Fibroblast of lung (primary cell): ENCODE measurements around the gene LGSN. TPM values are rescaled to one million over a fixed set of nuclear protein-coding genes. Genes with fewer than 3 reads are reported as not detected.

Experiments
- DNase-seq, 2 donors: peaks; one replicate each; pipeline versions ENCODE4 v3.0.0 to v3.0.0-alpha.2; 2010; ENCODE audit warnings: low read depth in 2 of 2
- H2AFZ ChIP-seq: 2 replicates; pipeline ENCODE4 v1.5.1; 2012; ENCODE audit warnings: low read length, control low read depth, inconsistent platforms
- H3K27ac ChIP-seq: 2 replicates; pipeline ENCODE4 v1.5.1; 2011; ENCODE audit warnings: low read length, control low read depth; ENCODE audit not compliant: insufficient read depth
- H3K27me3 ChIP-seq: 2 replicates; pipeline ENCODE4 v1.5.1; 2011; ENCODE audit warnings: mild to moderate bottlenecking, low read length; ENCODE audit not compliant: control insufficient read depth, insufficient read depth
- H3K36me3 ChIP-seq: 2 replicates; pipeline ENCODE4 v1.5.1; 2011; ENCODE audit warnings: low read length; ENCODE audit not compliant: control insufficient read depth, insufficient read depth
- H3K4me1 ChIP-seq: 2 replicates; pipeline ENCODE4 v1.5.1; 2011; ENCODE audit warnings: low read length; ENCODE audit not compliant: control insufficient read depth, insufficient read depth; ENCODE audit errors: extremely low read depth
- H3K4me2 ChIP-seq: 2 replicates; pipeline ENCODE4 v1.5.1; 2011; ENCODE audit warnings: low read length, control low read depth; ENCODE audit not compliant: insufficient read depth; ENCODE audit errors: extremely low read depth
- H3K4me3 ChIP-seq, 4 experiments: fragments of 200-600 bp in 1 of 4; sonication (generic) in 1 of 4; replicated peaks in 1 of 4; 2 replicates each; pipeline ENCODE4 v1.5.1; 2011 to 2016; ENCODE audit warnings: low read length in 4 of 4, low read depth in 3 of 4, mild to moderate bottlenecking in 3 of 4, control low read depth in 2 of 4, inconsistent platforms in 1 of 4, mixed read lengths in 1 of 4; ENCODE audit not compliant: insufficient read depth in 1 of 4; ENCODE audit errors: control extremely low read depth in 1 of 4
- H3K79me2 ChIP-seq: 2 replicates; pipeline ENCODE4 v1.5.1; 2012; ENCODE audit warnings: mild to moderate bottlenecking, low read length, inconsistent platforms; ENCODE audit not compliant: control insufficient read depth, insufficient read depth
- H3K9ac ChIP-seq: 2 replicates; pipeline ENCODE4 v1.5.1; 2011; ENCODE audit warnings: mild to moderate bottlenecking, low read length, control low read depth; ENCODE audit not compliant: insufficient read depth
- H3K9me3 ChIP-seq: 2 replicates; pipeline ENCODE4 v1.5.1; 2012; ENCODE audit warnings: low read depth, low read length; ENCODE audit not compliant: control insufficient read depth, insufficient read depth
- H4K20me1 ChIP-seq: 2 replicates; pipeline ENCODE4 v1.5.1; 2011; ENCODE audit warnings: low read length; ENCODE audit not compliant: control insufficient read depth, insufficient read depth; ENCODE audit errors: extremely low read depth
- EZH2 ChIP-seq: IDR thresholded peaks from 2 replicates; pipeline ENCODE4 v1.5.1; 2012; ENCODE audit warnings: low read length, control low read depth, mild to moderate bottlenecking; ENCODE audit errors: missing control alignments
- polyA plus RNA-seq, 2 donors: library from polyadenylated mRNA; depleted of rRNA in 1 of 2; stranded (reverse) in 1 of 2; unstranded in 1 of 2; fragments of >200 nt; gene quantifications; 2 replicates each; pipeline ENCODE4 v1.2.1, GENCODE V29; 2011 to 2012; ENCODE audit warnings: missing spikeins in 1 of 2
- total RNA-seq: library from RNA; depleted of rRNA; stranded (reverse); fragments of >200 nt; gene quantifications from 2 replicates; pipeline ENCODE4 v1.2.1, GENCODE V29; 2014
- TF ChIP-seq, protein P1 (sequence below), 2 donors: IDR thresholded peaks in 1 of 2; conservative IDR thresholded peaks in 1 of 2; 1 replicate in 1 of 2; 2 replicates in 1 of 2; pipeline ENCODE4 v1.5.1; 2011 to 2012; ENCODE audit warnings: low read length in 2 of 2, control low read depth in 1 of 2, inconsistent platforms in 1 of 2, low read depth in 1 of 2, mild to moderate bottlenecking in 1 of 2

LGSN gene
- total and polyA plus RNA-seq, 2 donors (not counting 1 experiment from before 2014, with no cell fraction given): under 0.01 TPM; not detected in 1

DNA sequence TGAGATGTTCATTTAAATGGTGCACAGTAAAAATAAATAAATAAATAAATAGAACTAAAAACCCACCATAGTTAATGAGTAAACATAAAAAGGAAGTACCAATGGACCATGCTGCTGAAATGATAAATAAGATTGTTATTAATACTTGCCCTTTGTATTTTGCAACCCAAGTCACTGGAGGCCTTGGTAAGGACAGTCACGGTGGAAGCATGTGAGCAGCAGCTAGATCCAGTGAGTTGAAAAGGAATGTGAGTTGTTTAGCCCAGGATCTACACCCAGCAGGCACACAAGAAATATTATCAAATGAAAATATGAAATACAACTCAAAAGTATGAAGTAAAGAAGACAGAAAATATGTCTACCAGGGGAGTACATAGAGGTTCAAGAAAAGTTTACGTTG lies 6.7 kb downstream of the LGSN start:
- H3K4me2 ChIP-seq: no peak overlapping the region
- TF ChIP-seq EZH2: no peak
- TF ChIP-seq, protein P1, sequence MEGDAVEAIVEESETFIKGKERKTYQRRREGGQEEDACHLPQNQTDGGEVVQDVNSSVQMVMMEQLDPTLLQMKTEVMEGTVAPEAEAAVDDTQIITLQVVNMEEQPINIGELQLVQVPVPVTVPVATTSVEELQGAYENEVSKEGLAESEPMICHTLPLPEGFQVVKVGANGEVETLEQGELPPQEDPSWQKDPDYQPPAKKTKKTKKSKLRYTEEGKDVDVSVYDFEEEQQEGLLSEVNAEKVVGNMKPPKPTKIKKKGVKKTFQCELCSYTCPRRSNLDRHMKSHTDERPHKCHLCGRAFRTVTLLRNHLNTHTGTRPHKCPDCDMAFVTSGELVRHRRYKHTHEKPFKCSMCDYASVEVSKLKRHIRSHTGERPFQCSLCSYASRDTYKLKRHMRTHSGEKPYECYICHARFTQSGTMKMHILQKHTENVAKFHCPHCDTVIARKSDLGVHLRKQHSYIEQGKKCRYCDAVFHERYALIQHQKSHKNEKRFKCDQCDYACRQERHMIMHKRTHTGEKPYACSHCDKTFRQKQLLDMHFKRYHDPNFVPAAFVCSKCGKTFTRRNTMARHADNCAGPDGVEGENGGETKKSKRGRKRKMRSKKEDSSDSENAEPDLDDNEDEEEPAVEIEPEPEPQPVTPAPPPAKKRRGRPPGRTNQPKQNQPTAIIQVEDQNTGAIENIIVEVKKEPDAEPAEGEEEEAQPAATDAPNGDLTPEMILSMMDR (conservative IDR thresholded peaks at IDR 0.05 in 1 of 2, IDR thresholded peaks at IDR 0.05 in 1 of 2; ENCODE audit: low read depth in 1 of 2, low read length in 2 of 2): no peak
- no peak for DNase-seq

DNA sequence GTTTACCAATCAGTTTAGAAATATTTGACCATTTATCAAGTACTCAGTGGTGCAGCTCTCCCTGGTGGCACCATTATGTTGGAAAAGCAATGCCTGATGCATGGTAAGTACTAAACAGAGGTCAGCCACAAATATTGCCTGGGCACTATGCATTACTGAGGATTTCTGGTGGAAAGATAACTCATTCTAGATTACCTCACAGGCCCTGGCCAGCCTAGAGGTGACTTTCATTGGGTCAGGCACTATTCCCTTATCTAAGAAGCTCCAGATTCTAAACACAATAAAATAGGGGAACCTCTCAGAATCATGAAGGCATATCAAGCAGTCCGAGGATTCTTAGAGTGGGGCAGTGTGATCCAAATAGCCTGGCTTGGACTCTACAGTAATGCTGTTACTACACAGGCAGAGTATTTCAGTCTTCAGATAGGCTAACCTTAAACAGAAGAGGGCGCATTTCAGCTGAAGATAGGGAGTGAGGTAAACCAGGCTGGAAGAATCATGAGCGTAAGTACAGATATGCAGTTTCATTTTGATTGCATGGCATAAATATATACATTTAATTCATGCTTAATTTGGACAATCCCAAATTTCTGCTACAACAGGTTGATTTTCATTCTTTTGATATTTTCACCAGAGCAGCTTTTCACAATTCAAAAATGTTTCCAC lies 12.1 kb downstream of the LGSN start:
- Histone ChIP-seq H3K4me2 (peak overlapping the region; percentile 70), H3K27ac (no peak overlapping the region), H3K36me3 (no peaks in the 10 kb centered on the region), H4K20me1 (no peaks in the 10 kb centered on the region), H3K4me3 (peak overlapping the region in 1 of 4 experiments; percentile 17), H3K9ac (no peak overlapping the region), H2AFZ (no peak overlapping the region), H3K79me2 (no peaks in the 10 kb centered on the region), H3K27me3 (no peaks in the 10 kb centered on the region), H3K4me1 (no peaks in the 10 kb centered on the region), H3K9me3 (no peaks in the 10 kb centered on the region)
- DNase-seq: peak; percentile 11 to 64
- no peak for TF ChIP-seq EZH2
- TF ChIP-seq, protein P1 (conservative IDR thresholded peaks at IDR 0.05 in 1 of 2, IDR thresholded peaks at IDR 0.05 in 1 of 2; ENCODE audit: low read depth in 1 of 2, low read length in 2 of 2): peak; percentile 55 to 57

More for the DNA sequence above, 6.7 kb downstream of the LGSN start:
- Histone ChIP-seq H3K9ac (no peak overlapping the region), H3K4me1 (no peaks in the 10 kb centered on the region), H3K36me3 (no peaks in the 10 kb centered on the region), H3K27ac (no peak overlapping the region), H3K79me2 (no peaks in the 10 kb centered on the region), H3K9me3 (no peaks in the 10 kb centered on the region), H3K27me3 (no peaks in the 10 kb centered on the region), H4K20me1 (no peaks in the 10 kb centered on the region), H2AFZ (no peak overlapping the region), H3K4me3 (no peak overlapping the region)

DNA sequence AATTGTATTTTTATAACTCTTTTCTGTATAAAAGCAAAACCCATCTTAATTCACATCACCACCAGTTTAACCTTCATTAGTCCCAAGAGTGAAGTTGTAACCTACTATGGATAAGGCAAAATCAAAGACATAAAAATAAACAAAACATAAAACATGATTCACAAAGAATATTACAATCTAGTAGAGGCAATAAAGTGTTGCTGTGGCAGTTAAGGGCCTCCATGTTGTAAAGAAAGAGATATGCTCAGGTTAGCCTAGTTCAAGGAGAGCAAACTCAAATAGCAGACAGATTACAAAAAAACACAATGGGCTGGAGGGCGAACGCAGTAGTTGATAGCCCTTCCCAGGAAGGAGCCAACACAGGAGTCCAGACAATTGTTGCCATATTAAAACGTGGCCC lies 13.4 kb downstream of the LGSN start:
- no peak for DNase-seq
- no peak overlapping the region for H3K4me3 ChIP-seq
- TF ChIP-seq, protein P1 (conservative IDR thresholded peaks at IDR 0.05 in 1 of 2, IDR thresholded peaks at IDR 0.05 in 1 of 2; ENCODE audit: low read depth in 1 of 2, low read length in 2 of 2): no peak
- TF ChIP-seq EZH2: no peak

More for the DNA sequence above, 13.4 kb downstream of the LGSN start:
- no peaks in the 10 kb centered on the region for H3K9me3 ChIP-seq
- no peak overlapping the region for H3K9ac ChIP-seq
- H3K79me2 ChIP-seq: no peaks in the 10 kb centered on the region
- no peaks in the 10 kb centered on the region for H3K4me1 ChIP-seq
- H3K27ac ChIP-seq: no peak overlapping the region
- H3K27me3 ChIP-seq: no peaks in the 10 kb centered on the region
- no peak overlapping the region for H3K4me2 ChIP-seq
- no peaks in the 10 kb centered on the region for H4K20me1 ChIP-seq
- H3K36me3 ChIP-seq: no peaks in the 10 kb centered on the region
- H2AFZ ChIP-seq: no peak overlapping the region
